ENCODE measurements around the gene WASF1.

Gene WASF1

GRCh38 chr6:110067837-110068591, 111.5 kb downstream of the WASF1 start:
- no peaks in the 10 kb centered on the region for H3K36me3 ChIP-seq (ENCODE audit: insufficient read depth, low read length)
- no peaks in the 10 kb centered on the region for H3K9me3 ChIP-seq (ENCODE audit: insufficient read depth, low read depth, low read length)
- H3K27me3 ChIP-seq (ENCODE audit: insufficient read depth, low read length, poor library complexity, severe bottlenecking), result no peaks in the 10 kb centered on the region
- peaks cover 23% of the 10 kb centered on the region for H3K4me1 ChIP-seq (ENCODE audit: insufficient read depth, low read length, poor library complexity, severe bottlenecking)
- H3K4me3 ChIP-seq (ENCODE audit: low read length, poor library complexity, severe bottlenecking), result no peak overlapping the region
- H2AFZ ChIP-seq (ENCODE audit: low read length), result no peak overlapping the region
- H3K9ac ChIP-seq (ENCODE audit: low read depth, low read length, poor library complexity, severe bottlenecking), result no peak overlapping the region
- no peaks in the 10 kb centered on the region for H3F3A ChIP-seq (ENCODE audit: low read depth)
- H3K4me2 ChIP-seq (ENCODE audit: low read depth, low read length, poor library complexity, severe bottlenecking), result no peak overlapping the region
- H4K20me1 ChIP-seq (ENCODE audit: insufficient read depth, low read length, poor library complexity, severe bottlenecking), result no peaks in the 10 kb centered on the region
- H3K79me2 ChIP-seq (ENCODE audit: insufficient read depth, low read length), result no peaks in the 10 kb centered on the region
- TF ChIP-seq CTCF (conservative IDR thresholded peaks at IDR 0.05; ENCODE audit: low read length) (no peak), EZH2phosphoT487 (IDR thresholded peaks at IDR 0.05; ENCODE audit: borderline replicate concordance) (no peak)
- H3K9me2 ChIP-seq (replicated peaks; ENCODE audit: low read depth, low read length), result no peaks in the 10 kb centered on the region

DNA sequence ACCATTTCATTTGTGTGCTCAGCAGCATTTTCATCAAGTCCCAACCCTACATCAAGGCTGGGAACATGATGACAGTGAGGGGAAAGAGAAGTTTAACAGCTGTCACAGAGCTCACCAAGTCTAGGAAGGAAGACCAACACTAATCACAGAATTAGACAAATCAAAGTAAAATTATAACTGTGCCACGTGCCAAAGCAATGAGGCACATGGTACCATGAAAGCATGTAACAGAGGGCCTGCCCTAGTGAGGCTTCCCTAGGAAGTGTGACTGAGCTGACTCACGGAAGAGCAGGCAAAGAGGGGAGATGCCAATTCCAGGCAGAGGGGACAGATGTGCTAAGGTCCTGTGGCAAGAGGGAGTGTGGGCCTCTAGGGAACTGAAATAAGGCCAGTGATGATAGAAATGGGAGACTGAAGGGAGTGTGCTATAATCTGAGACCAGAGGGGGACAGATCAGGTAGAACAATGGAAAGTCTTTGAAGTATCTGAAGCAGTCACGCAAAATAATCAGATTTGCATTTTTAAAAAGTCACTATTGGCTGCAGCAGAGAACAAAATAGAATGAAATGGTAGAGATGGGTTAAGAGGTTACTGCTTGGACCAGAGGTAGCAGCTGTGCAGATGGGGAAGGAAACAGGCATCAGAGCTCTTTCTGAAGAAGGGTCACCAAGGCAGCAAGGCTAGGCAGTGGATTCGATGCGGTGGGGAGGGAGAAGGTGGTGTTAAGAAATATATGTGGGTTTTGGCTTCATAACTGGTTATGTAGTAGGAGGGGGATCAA, 114.5 kb downstream of the WASF1 start:
- peak overlapping the region; percentile 20 for H3K9ac ChIP-seq (ENCODE audit: low read depth, low read length, poor library complexity, severe bottlenecking)
- H3K4me2 ChIP-seq (ENCODE audit: low read depth, low read length, poor library complexity, severe bottlenecking), result peak overlapping the region; percentile 57
- no peak overlapping the region for H2AFZ ChIP-seq (ENCODE audit: low read length)
- peak overlapping the region; percentile 35 for H3K4me3 ChIP-seq (ENCODE audit: low read length, poor library complexity, severe bottlenecking)
- H4K20me1 ChIP-seq (ENCODE audit: insufficient read depth, low read length, poor library complexity, severe bottlenecking), result no peaks in the 10 kb centered on the region
- no peaks in the 10 kb centered on the region for H3K9me2 ChIP-seq (replicated peaks; ENCODE audit: low read depth, low read length)
- H3K79me2 ChIP-seq (ENCODE audit: insufficient read depth, low read length), result no peaks in the 10 kb centered on the region
- peaks cover 32% of the 10 kb centered on the region for H3K4me1 ChIP-seq (ENCODE audit: insufficient read depth, low read length, poor library complexity, severe bottlenecking)
- no peaks in the 10 kb centered on the region for H3F3A ChIP-seq (ENCODE audit: low read depth)
- no peaks in the 10 kb centered on the region for H3K9me3 ChIP-seq (ENCODE audit: insufficient read depth, low read depth, low read length)
- H3K36me3 ChIP-seq (ENCODE audit: insufficient read depth, low read length), result no peaks in the 10 kb centered on the region
- no peaks in the 10 kb centered on the region for H3K27me3 ChIP-seq (ENCODE audit: insufficient read depth, low read length, poor library complexity, severe bottlenecking)
- TF ChIP-seq CTCF (conservative IDR thresholded peaks at IDR 0.05; ENCODE audit: low read length), result no peak
- no peak for TF ChIP-seq EZH2phosphoT487 (IDR thresholded peaks at IDR 0.05; ENCODE audit: borderline replicate concordance)

DNA sequence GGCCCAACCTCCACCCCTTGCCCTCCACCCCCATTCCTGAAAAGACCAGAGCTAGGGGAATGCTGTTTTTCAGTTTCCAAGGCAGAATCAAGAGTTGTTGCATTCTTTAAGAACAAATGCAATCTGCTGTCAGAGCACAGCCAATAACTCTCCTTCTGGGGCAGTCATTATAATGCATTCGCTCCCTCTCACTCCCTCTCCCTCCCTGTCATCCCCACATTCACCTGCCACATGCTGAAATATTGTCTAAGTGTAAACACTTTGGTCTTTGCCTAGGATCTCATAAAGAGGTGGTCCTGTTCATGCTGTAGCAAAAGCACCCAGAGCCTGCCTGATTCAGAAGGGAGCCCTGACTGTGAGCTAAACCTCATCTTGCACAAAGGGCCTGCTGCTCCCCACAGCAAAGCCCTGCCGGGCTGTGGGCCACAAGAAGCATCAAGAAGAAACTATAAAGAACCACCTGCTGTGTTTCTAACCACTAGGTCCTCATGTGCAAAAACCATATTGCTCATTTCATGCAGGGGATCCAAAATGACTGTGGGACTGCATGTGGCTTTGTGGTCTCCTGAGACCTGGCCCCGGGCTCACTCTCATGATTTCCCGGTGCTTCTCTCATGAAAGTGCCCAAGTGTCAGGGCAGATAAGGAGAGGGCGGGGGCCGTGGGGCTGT, 115.7 kb downstream of the WASF1 start:
- peak overlapping the region; percentile 35 for H3K4me3 ChIP-seq (ENCODE audit: low read length, poor library complexity, severe bottlenecking)
- no peaks in the 10 kb centered on the region for H3K36me3 ChIP-seq (ENCODE audit: insufficient read depth, low read length)
- peak overlapping the region; percentile 41 for H3K9ac ChIP-seq (ENCODE audit: low read depth, low read length, poor library complexity, severe bottlenecking)
- no peaks in the 10 kb centered on the region for H3K9me2 ChIP-seq (replicated peaks; ENCODE audit: low read depth, low read length)
- H3K79me2 ChIP-seq (ENCODE audit: insufficient read depth, low read length), result no peaks in the 10 kb centered on the region
- no peak overlapping the region; the same call in 1 of the 2 replicates for H2AFZ ChIP-seq (ENCODE audit: low read length)
- TF ChIP-seq EZH2phosphoT487 (IDR thresholded peaks at IDR 0.05; ENCODE audit: borderline replicate concordance) (no peak), CTCF (conservative IDR thresholded peaks at IDR 0.05; ENCODE audit: low read length) (no peak)
- H3F3A ChIP-seq (ENCODE audit: low read depth), result no peaks in the 10 kb centered on the region
- peaks cover 32% of the 10 kb centered on the region for H3K4me1 ChIP-seq (ENCODE audit: insufficient read depth, low read length, poor library complexity, severe bottlenecking)
- no peaks in the 10 kb centered on the region for H4K20me1 ChIP-seq (ENCODE audit: insufficient read depth, low read length, poor library complexity, severe bottlenecking)
- H3K27me3 ChIP-seq (ENCODE audit: insufficient read depth, low read length, poor library complexity, severe bottlenecking), result no peaks in the 10 kb centered on the region
- H3K9me3 ChIP-seq (ENCODE audit: insufficient read depth, low read depth, low read length), result no peaks in the 10 kb centered on the region
- H3K4me2 ChIP-seq (ENCODE audit: low read depth, low read length, poor library complexity, severe bottlenecking), result peak overlapping the region; percentile 57
